NCI-H510A (cell line): ENCODE measurements around the gene NPFFR2.
"Not testable (repeated sequence)": the region's sequence is repeated elsewhere in the genome, so short reads cannot be mapped to it uniquely, and the experiment has no call there.

Experiments used
- DNase-seq: peaks from one replicate; lab custom pipeline; 2025; lab: John Stamatoyannopoulos, UW

The NPFFR2 gene

GRCh38 chr4:72031868-72032608, at the start of gene NPFFR2:
NPFFR2 (plus strand) TSS chr4:72032000; CDS start chr4:72128592, 96,592 bp downstream.
- DNase-seq = peak; percentile 53

GRCh38 chr4:71992571-71993312, 39.1 kb upstream of the NPFFR2 start:
- DNase-seq = no peak

- DNase-seq = no peak
These were observed 37.2 kb upstream of the NPFFR2 start for GRCh38 chr4:71994559-71994958.

- no peak for DNase-seq
These were observed 36.5 kb upstream of the NPFFR2 start for GRCh38 chr4:71995297-71995696.

- DNase-seq = no peak
These were observed 25.2 kb upstream of the NPFFR2 start for GRCh38 chr4:72006586-72006985.

- DNase-seq = no peak
These were observed 19.9 kb upstream of the NPFFR2 start for GRCh38 chr4:72011906-72012305.

- no peak for DNase-seq
These were observed 15.8 kb upstream of the NPFFR2 start for GRCh38 chr4:72016011-72016410.

- DNase-seq = no peak
These were observed 12.1 kb upstream of the NPFFR2 start for GRCh38 chr4:72019688-72020087.

- no peak for DNase-seq
These were observed 9.2 kb upstream of the NPFFR2 start for GRCh38 chr4:72022553-72022952.

GRCh38 chr4:72055566-72055965, 23.8 kb downstream of the NPFFR2 start:
- no peak for DNase-seq

GRCh38 chr4:72063726-72064125, 31.9 kb downstream of the NPFFR2 start:
- DNase-seq = no peak

GRCh38 chr4:72067051-72067450, 35.3 kb downstream of the NPFFR2 start:
- DNase-seq = no peak

- DNase-seq = no peak
These were observed 42.0 kb downstream of the NPFFR2 start for GRCh38 chr4:72073816-72074215.

GRCh38 chr4:72076562-72076961, 44.8 kb downstream of the NPFFR2 start:
- no peak for DNase-seq

GRCh38 chr4:72077346-72077745, 45.5 kb downstream of the NPFFR2 start:
- no peak for DNase-seq

- DNase-seq = no peak
These were observed 52.8 kb downstream of the NPFFR2 start for GRCh38 chr4:72084587-72085011.

- DNase-seq = not testable (repeated sequence)
These were observed 58.8 kb downstream of the NPFFR2 start for GRCh38 chr4:72090606-72091005.

- peak; percentile 88 for DNase-seq
These were observed 62.4 kb downstream of the NPFFR2 start for GRCh38 chr4:72094059-72094797.

GRCh38 chr4:72107456-72107855, 75.7 kb downstream of the NPFFR2 start:
- no peak for DNase-seq

GRCh38 chr4:72109364-72109763, 77.6 kb downstream of the NPFFR2 start:
- DNase-seq = no peak

- DNase-seq = no peak
These were observed 78.2 kb downstream of the NPFFR2 start for GRCh38 chr4:72109959-72110497.

GRCh38 chr4:72110886-72111285, 79.1 kb downstream of the NPFFR2 start:
- no peak for DNase-seq
